H1 (cell line): ENCODE measurements around the gene PLCH2. TPM values are rescaled to one million over a fixed set of nuclear protein-coding genes. Genes with fewer than 3 reads are reported as not detected.

Source experiments
- CTCF ChIA-PET: fragments of 300-600 bp; sonication (Branson Sonifier 250); formaldehyde crosslinking; loops from one replicate; lab custom pipeline; 2021; ENCODE audit not compliant: partially characterized antibody; lab: Charles Lee
- POLR2A ChIA-PET: fragments of 300-600 bp; sonication (Branson Sonifier 250); formaldehyde crosslinking; loops from one replicate; lab custom pipeline; 2021; ENCODE audit warnings: inconsistent platforms; ENCODE audit not compliant: partially characterized antibody; lab: Charles Lee
- DNase-seq, 2 experiments: peaks; one replicate each; pipeline versions ENCODE4 v3.0.0 to v3.0.0-alpha.2; 2010 to 2022; ENCODE audit warnings: low spot score in 2 of 2, low read depth in 1 of 2, mixed read lengths in 1 of 2
- FAIRE-seq: peaks from 2 replicates; lab custom pipeline; 2011; peaks lifted over from hg19 to GRCh38; lab: Jason Lieb, UNC
- H2AFZ ChIP-seq: 2 replicates; pipeline ENCODE4 v1.8.1; 2012; ENCODE audit warnings: low read length, inconsistent platforms
- H2AK5ac ChIP-seq: 2 replicates; pipeline ENCODE4 v1.6.1; 2013; ENCODE audit warnings: low read depth, low read length
- H2BK120ac ChIP-seq: replicated peaks from 2 replicates; pipeline ENCODE3; 2013; ENCODE audit warnings: low read depth, low read length, inconsistent platforms
- H2BK12ac ChIP-seq: 2 replicates; pipeline ENCODE4 v1.6.1; 2013; ENCODE audit warnings: low read depth, low read length
- H2BK15ac ChIP-seq: 2 replicates; pipeline ENCODE4 v1.6.1; 2013; ENCODE audit warnings: low read length
- H2BK20ac ChIP-seq: 2 replicates; pipeline ENCODE4 v1.6.1; 2013; ENCODE audit warnings: low read length
- H2BK5ac ChIP-seq: 2 replicates; pipeline ENCODE4 v1.6.1; 2013; ENCODE audit warnings: low read depth, low read length
- H3K14ac ChIP-seq: 2 replicates; pipeline ENCODE4 v1.6.1; 2013; ENCODE audit warnings: inconsistent platforms; ENCODE audit not compliant: insufficient read length
- H3K18ac ChIP-seq: 2 replicates; pipeline ENCODE4 v1.6.1; 2013; ENCODE audit warnings: low read length; ENCODE audit errors: extremely low read depth
- H3K23ac ChIP-seq: 2 replicates; pipeline ENCODE4 v1.6.1; 2013; ENCODE audit warnings: inconsistent platforms; ENCODE audit not compliant: insufficient read length
- H3K23me2 ChIP-seq: 2 replicates; pipeline ENCODE4 v1.6.1; 2013; ENCODE audit warnings: low read depth, low read length
- H3K27ac ChIP-seq: 2 replicates; pipeline ENCODE4 v1.6.1; 2011; ENCODE audit warnings: low read depth, low read length, inconsistent platforms
- H3K27me3 ChIP-seq, 4 experiments: replicated peaks in 1 of 4; 1 replicate in 1 of 4; 2 replicates in 3 of 4; pipeline versions ENCODE4 v1.6.1 to v1.8.1; 2011 to 2013; ENCODE audit warnings: low read length in 3 of 4, mild to moderate bottlenecking in 3 of 4, inconsistent platforms in 2 of 4, mixed read lengths in 2 of 4, moderate library complexity in 1 of 4; ENCODE audit not compliant: control insufficient read depth in 3 of 4, insufficient read depth in 3 of 4; ENCODE audit errors: extremely low read depth in 1 of 4
- H3K36me3 ChIP-seq, 4 experiments: 2 replicates each; pipeline versions ENCODE4 v1.6.1 to v1.8.1; 2011 to 2013; ENCODE audit warnings: mild to moderate bottlenecking in 4 of 4, low read length in 3 of 4, moderate library complexity in 2 of 4, control low read depth in 1 of 4, inconsistent platforms in 1 of 4; ENCODE audit not compliant: insufficient read depth in 4 of 4, control insufficient read depth in 2 of 4
- H3K4ac ChIP-seq: replicated peaks from 2 replicates; pipeline ENCODE3; 2013; ENCODE audit warnings: low read length, low read depth, mixed read lengths, inconsistent platforms; ENCODE audit not compliant: insufficient read length
- H3K4me1 ChIP-seq, 4 experiments: replicated peaks in 1 of 4; 1 replicate in 1 of 4; 2 replicates in 3 of 4; pipeline versions ENCODE4 v1.6.1 to v1.8.1; 2011 to 2013; ENCODE audit warnings: low read length in 3 of 4, inconsistent platforms in 2 of 4, mixed read lengths in 1 of 4; ENCODE audit not compliant: insufficient read depth in 4 of 4, control insufficient read depth in 3 of 4
- H3K4me2 ChIP-seq, 2 experiments: 2 replicates each; pipeline versions ENCODE4 v1.6.1 to v1.8.1; 2011 to 2013; ENCODE audit warnings: low read depth in 2 of 2, low read length in 2 of 2, control low read depth in 1 of 2, inconsistent platforms in 1 of 2, mild to moderate bottlenecking in 1 of 2; ENCODE audit not compliant: insufficient read depth in 1 of 2
- H3K4me3 ChIP-seq, 4 experiments: fragments of 200-600, 300-600 bp in 1 of 4; sonication (generic), shearing (Covaris generic), sonication (Bioruptor Twin) in 1 of 4; 2 replicates each; pipeline versions ENCODE4 v1.5.1 to v1.8.1; 2011 to 2016; ENCODE audit warnings: low read length in 4 of 4, low read depth in 3 of 4, control low read depth in 2 of 4, inconsistent platforms in 2 of 4, mild to moderate bottlenecking in 2 of 4, mixed read lengths in 1 of 4, moderate library complexity in 1 of 4; ENCODE audit not compliant: insufficient read depth in 2 of 4; ENCODE audit errors: extremely low read depth in 1 of 4
- H3K56ac ChIP-seq: replicated peaks from 2 replicates; pipeline ENCODE3; 2013; ENCODE audit warnings: low read depth, mild to moderate bottlenecking, mixed read lengths, low read length, inconsistent platforms; ENCODE audit not compliant: insufficient read length
- H3K79me1 ChIP-seq: 2 replicates; pipeline ENCODE4 v1.6.1; 2013; ENCODE audit warnings: low read depth, low read length, control low read depth
- H3K79me2 ChIP-seq, 2 experiments: 2 replicates each; pipeline versions ENCODE4 v1.6.1 to v1.8.1; 2012 to 2013; ENCODE audit warnings: low read length in 2 of 2, mild to moderate bottlenecking in 2 of 2, inconsistent platforms in 1 of 2; ENCODE audit not compliant: insufficient read depth in 2 of 2, control insufficient read depth in 1 of 2
- H3K9ac ChIP-seq, 4 experiments: replicated peaks in 1 of 4; 1 replicate in 1 of 4; 2 replicates in 3 of 4; pipeline versions ENCODE4 v1.6.1 to v1.8.1; 2011 to 2013; ENCODE audit warnings: low read depth in 3 of 4, low read length in 3 of 4, control low read depth in 2 of 4, mild to moderate bottlenecking in 2 of 4, moderate library complexity in 2 of 4, inconsistent platforms in 1 of 4; ENCODE audit errors: extremely low read depth in 1 of 4
- H3K9me3 ChIP-seq, 2 experiments: 2 replicates each; pipeline versions ENCODE4 v1.6.1 to v1.8.1; 2012 to 2013; ENCODE audit warnings: mild to moderate bottlenecking in 2 of 2, moderate library complexity in 2 of 2, control low read depth in 1 of 2, inconsistent platforms in 1 of 2, low read depth in 1 of 2, low read length in 1 of 2, mixed read lengths in 1 of 2; ENCODE audit not compliant: insufficient read depth in 2 of 2
- H4K20me1 ChIP-seq, 2 experiments: replicated peaks in 1 of 2; 2 replicates each; pipeline versions ENCODE3 to v1.8.1; 2011 to 2013; ENCODE audit warnings: inconsistent platforms in 2 of 2, low read length in 2 of 2, mild to moderate bottlenecking in 1 of 2; ENCODE audit not compliant: insufficient read depth in 2 of 2, control insufficient read depth in 1 of 2
- H4K5ac ChIP-seq: 2 replicates; pipeline ENCODE4 v1.6.1; 2013; ENCODE audit warnings: low read length, low read depth, mixed read lengths, inconsistent platforms; ENCODE audit not compliant: insufficient read length
- H4K8ac ChIP-seq: 2 replicates; pipeline ENCODE4 v1.8.0; 2013; ENCODE audit warnings: mild to moderate bottlenecking, moderate library complexity, low read length, inconsistent platforms; ENCODE audit not compliant: insufficient read depth; ENCODE audit errors: extremely low read depth
- H4K91ac ChIP-seq: replicated peaks from 2 replicates; pipeline ENCODE3; 2013; ENCODE audit warnings: low read length, mixed read lengths, inconsistent platforms; ENCODE audit not compliant: insufficient read length
- ATF3 ChIP-seq: IDR thresholded peaks from 2 replicates; pipeline ENCODE4 v1.6.1; 2011; ENCODE audit warnings: low read depth, mild to moderate bottlenecking, low read length; ENCODE audit not compliant: insufficient read depth
- CBX5 ChIP-seq: fragments of 300-800, 300-1000 bp; sonication (generic); IDR thresholded peaks from 2 replicates; pipeline ENCODE4 v1.7.1; 2016; ENCODE audit warnings: antibody characterized with exemption, low read length, low read depth
- EGR1 ChIP-seq: IDR thresholded peaks from 2 replicates; pipeline ENCODE4 v1.6.1; 2011; ENCODE audit warnings: low read depth, low read length, borderline replicate concordance
- EP300 ChIP-seq, 2 experiments: IDR thresholded peaks; 1 replicate in 1 of 2; 2 replicates in 1 of 2; pipeline ENCODE4 v1.6.1; 2011 to 2012; ENCODE audit warnings: low read depth in 2 of 2, low read length in 2 of 2, mild to moderate bottlenecking in 2 of 2, borderline replicate concordance in 1 of 2, inconsistent platforms in 1 of 2, moderate library complexity in 1 of 2
- FOSL1 ChIP-seq: IDR thresholded peaks from 2 replicates; pipeline ENCODE4 v1.6.1; 2011; ENCODE audit warnings: mild to moderate bottlenecking, low read depth, low read length, moderate library complexity; ENCODE audit not compliant: insufficient read depth
- JUN ChIP-seq: IDR thresholded peaks from 2 replicates; pipeline ENCODE4 v1.6.1; 2011; ENCODE audit warnings: low read depth, mild to moderate bottlenecking, improper control_type of control experiment, low read length
- KDM4A ChIP-seq: IDR thresholded peaks from one replicate; pipeline ENCODE4 v1.7.1; 2012; ENCODE audit warnings: low read depth, mild to moderate bottlenecking, moderate library complexity, low read length, inconsistent platforms; ENCODE audit not compliant: severe bottlenecking
- NRF1 ChIP-seq: IDR thresholded peaks from 2 replicates; pipeline ENCODE4 v1.6.1; 2011; ENCODE audit warnings: mild to moderate bottlenecking, low read depth, low read length, improper control_type of control experiment
- SP1 ChIP-seq: IDR thresholded peaks from 2 replicates; pipeline ENCODE4 v1.6.1; 2011; ENCODE audit warnings: low read depth, low read length
- SRF ChIP-seq: IDR thresholded peaks from 2 replicates; pipeline ENCODE4 v1.6.1; 2011; ENCODE audit warnings: mild to moderate bottlenecking, low read depth, low read length, moderate library complexity
- SUZ12 ChIP-seq: fragments of 200-600 bp; sonication (generic); IDR thresholded peaks from 2 replicates; pipeline ENCODE4 v1.6.1; 2012; ENCODE audit warnings: mild to moderate bottlenecking, inconsistent platforms, low read length, moderate library complexity, mixed read lengths
- WGBS, 2 experiments: shearing (Covaris generic) in 1 of 2; methylation state at CpG; one replicate each; pipeline versions ENCODE4 v1.1.6 to v1.1.7; 2013 to 2015; ENCODE audit warnings: low lambda C conversion rate in 2 of 2, mixed read lengths in 2 of 2, inconsistent platforms in 1 of 2, low coverage in 1 of 2, missing lambda C conversion rate in 1 of 2; ENCODE audit not compliant: insufficient replicate concordance in 2 of 2, insufficient coverage in 1 of 2, insufficient read length in 1 of 2; ENCODE audit errors: extremely low coverage in 1 of 2, missing lambda C conversion rate in 1 of 2; 5-methylcytosine and 5-hydroxymethylcytosine counted together
- polyA plus RNA-seq, 7 experiments: library from polyadenylated mRNA; depleted of rRNA in 3 of 7; stranded (reverse) in 5 of 7; unstranded in 2 of 7; fragments of >200 nt in 5 of 7; fragments of 200-250 nt in 2 of 7; gene quantifications; 1 replicate in 5 of 7; 2 replicates in 1 of 7; 4 replicates in 1 of 7; pipeline versions ENCODE4 v1.2.1 to v1.2.3, GENCODE V29; 2011 to 2013; ENCODE audit warnings: missing spikeins in 2 of 7, mixed read lengths in 2 of 7
- total RNA-seq: library from RNA; stranded (reverse); fragmentation: NEBNext Ultra II Directional; extraction: Animal tissue kit (Norgen Biotek cat#: 25700); gene quantifications from 2 replicates; pipeline ENCODE4 v1.2.1, GENCODE V29; 2021
- TF ChIP-seq, protein P1 (sequence below): IDR thresholded peaks from 2 replicates; pipeline ENCODE4 v1.6.1; 2012; ENCODE audit warnings: low read length, inconsistent platforms

Gene PLCH2
- total and polyA plus RNA-seq, 2 of the 8 experiments (the other 6 are each of a cell fraction or from before 2014, with no cell fraction given) = 0.14 to 0.19 TPM

GRCh38 chr1:2552189-2552588 lies 76.1 kb downstream of the PLCH2 start:
- no peak overlapping the region for H2BK120ac ChIP-seq
- FAIRE-seq (no peak), DNase-seq (no peak)
- H3K4me2 ChIP-seq = no peak overlapping the region
- CTCF ChIA-PET = no interaction called here
- H4K91ac ChIP-seq = no peak overlapping the region
- no peaks in the 10 kb centered on the region for H3K27me3 ChIP-seq
- H3K79me2 ChIP-seq = no peaks in the 10 kb centered on the region
- H3K23me2 ChIP-seq = peaks cover 2% of the 10 kb centered on the region; the same call in 1 of the 2 replicates
- no peak overlapping the region for H3K4ac ChIP-seq
- H2BK15ac ChIP-seq = no peak overlapping the region
- H2BK5ac ChIP-seq = no peak overlapping the region
- no peak overlapping the region for H3K4me3 ChIP-seq
- H3K27ac ChIP-seq = no peak overlapping the region
- no peaks in the 10 kb centered on the region for H3K79me1 ChIP-seq
- POLR2A ChIA-PET = no interaction called here
- H3K9me3 ChIP-seq = no peaks in the 10 kb centered on the region
- H3K9ac ChIP-seq = no peak overlapping the region
- no peaks in the 10 kb centered on the region for H4K20me1 ChIP-seq
- no peak overlapping the region for H2AK5ac ChIP-seq
- H3K14ac ChIP-seq = no peak overlapping the region
- H3K36me3 ChIP-seq = no peaks in the 10 kb centered on the region
- no peak overlapping the region for H2BK20ac ChIP-seq
- no peak overlapping the region for H4K5ac ChIP-seq
- no peak overlapping the region for H3K18ac ChIP-seq
- WGBS, 2 experiments = 93% methylated on average over 22 of the region's 26 CpGs; no CpG with 5 or more reads in 1 of the 2 experiments
- TF ChIP-seq SP1 (no peak), EGR1 (no peak), SRF (no peak), SUZ12 (no peak), CBX5 (no peak), KDM4A (no peak), JUN (no peak), NRF1 (no peak), ATF3 (no peak), FOSL1 (no peak), EP300 (IDR thresholded peaks at IDR 0.05; ENCODE audit: borderline replicate concordance in 1 of 2, low read depth in 2 of 2, low read length in 2 of 2) (no peak)
- TF ChIP-seq, protein P1, sequence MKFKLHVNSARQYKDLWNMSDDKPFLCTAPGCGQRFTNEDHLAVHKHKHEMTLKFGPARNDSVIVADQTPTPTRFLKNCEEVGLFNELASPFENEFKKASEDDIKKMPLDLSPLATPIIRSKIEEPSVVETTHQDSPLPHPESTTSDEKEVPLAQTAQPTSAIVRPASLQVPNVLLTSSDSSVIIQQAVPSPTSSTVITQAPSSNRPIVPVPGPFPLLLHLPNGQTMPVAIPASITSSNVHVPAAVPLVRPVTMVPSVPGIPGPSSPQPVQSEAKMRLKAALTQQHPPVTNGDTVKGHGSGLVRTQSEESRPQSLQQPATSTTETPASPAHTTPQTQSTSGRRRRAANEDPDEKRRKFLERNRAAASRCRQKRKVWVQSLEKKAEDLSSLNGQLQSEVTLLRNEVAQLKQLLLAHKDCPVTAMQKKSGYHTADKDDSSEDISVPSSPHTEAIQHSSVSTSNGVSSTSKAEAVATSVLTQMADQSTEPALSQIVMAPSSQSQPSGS = no peak
- H3K56ac ChIP-seq = no peak overlapping the region
- H4K8ac ChIP-seq = no peak overlapping the region
- H3K23ac ChIP-seq = no peak overlapping the region
- peaks cover 0 to 18% (median 8%) of the 10 kb centered on the region in 4 experiments; a peak in 6 of 7 replicates for H3K4me1 ChIP-seq
- H2AFZ ChIP-seq = no peak overlapping the region
- no peak overlapping the region for H2BK12ac ChIP-seq
